ENCODE results near the gene GLB1L3.
"Not testable (repeated sequence)": the region's sequence is repeated elsewhere in the genome, so short reads cannot be mapped to it uniquely, and the experiment has no call there.

Gene GLB1L3

DNA sequence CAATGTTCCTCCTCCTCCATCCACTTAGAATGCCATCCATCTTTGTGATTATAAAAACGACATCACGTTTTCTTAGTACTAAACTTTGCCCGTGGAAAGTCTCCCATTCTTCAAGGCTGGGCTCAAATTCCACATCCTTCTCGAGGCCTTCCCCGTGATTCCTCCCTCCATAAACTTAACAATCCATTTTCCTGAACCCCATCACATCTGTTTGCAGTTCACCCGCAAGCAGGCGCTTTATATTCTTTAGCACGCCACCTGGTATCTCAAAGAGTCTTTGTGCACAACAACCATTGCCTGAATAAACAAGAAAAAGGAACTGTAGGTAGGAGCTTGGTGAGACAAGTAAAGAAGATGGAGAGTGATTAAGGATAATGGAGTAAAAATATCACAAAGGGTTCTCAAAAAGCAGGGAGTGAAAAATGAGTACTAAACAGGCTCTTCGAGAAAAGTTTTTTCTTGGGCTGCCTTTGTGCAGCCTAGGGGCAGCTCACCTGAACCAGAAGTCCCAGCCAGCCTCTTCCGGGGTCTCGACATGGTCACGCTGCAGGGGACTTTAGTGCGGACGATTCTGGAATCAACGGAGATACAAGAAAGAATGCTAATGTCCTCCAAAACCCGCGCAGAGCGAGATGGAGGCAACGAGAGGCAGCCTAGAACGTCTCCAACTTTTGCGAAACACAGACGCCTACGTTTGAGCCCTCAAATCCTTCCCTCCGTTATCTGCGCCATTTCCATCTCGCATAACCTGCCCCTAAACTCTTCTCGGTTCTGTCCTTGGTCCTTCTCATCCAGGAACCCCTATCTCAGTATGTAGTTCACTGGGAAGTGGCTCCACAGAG lies 23.6 kb upstream of the GLB1L3 start:
- DNase-seq, result peak; percentile 65

DNA sequence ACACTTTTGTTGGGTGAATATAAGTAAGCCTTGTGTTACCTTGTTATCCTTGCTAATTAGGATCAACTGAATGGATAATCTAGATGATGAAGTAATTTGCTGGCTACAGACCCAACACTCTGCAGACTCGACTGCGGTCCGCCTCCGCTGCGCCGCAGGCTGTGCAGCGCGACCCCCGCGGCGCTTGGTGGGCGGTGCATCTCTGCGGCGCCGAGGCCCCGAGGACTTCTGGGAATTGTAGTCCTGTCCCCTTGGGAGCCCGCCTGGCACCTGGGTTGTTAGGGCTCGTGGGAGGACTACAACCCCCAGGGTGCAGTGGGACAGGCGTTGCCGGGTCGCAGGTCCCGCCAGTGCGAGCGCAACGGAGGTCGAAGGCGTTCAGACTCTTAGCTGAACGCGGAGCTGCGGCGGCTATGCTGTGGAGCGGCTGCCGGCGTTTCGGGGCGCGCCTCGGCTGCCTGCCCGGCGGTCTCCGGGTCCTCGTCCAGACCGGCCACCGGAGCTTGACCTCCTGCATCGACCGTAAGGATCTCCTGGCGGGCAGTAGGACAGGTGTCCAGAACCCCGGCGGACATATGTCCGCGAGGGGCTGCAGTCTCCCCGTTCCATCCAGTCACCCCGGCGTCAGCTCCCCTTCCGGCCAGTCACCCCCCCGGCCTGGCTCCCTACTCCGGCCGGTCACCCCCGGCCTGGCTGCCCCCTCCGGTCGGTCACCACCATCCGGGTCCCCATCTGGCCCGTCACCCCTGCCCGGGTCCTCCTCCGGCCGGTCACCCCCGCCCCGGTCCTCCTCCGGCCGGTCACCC lies 22.8 kb upstream of the GLB1L3 start, which contains the start of the genes ACAD8 and THYN1:
Gene ACAD8, plus strand, starts transcription at position 381 of the 806 bp plus-strand sequence. Its CDS starts 33 bp downstream, at position 414.
Gene THYN1, minus strand, starts transcription at position 165 of the 806 bp plus-strand sequence. CDS start 470 bp downstream, outside the sequence.
- peak; percentile 97 for DNase-seq

DNA sequence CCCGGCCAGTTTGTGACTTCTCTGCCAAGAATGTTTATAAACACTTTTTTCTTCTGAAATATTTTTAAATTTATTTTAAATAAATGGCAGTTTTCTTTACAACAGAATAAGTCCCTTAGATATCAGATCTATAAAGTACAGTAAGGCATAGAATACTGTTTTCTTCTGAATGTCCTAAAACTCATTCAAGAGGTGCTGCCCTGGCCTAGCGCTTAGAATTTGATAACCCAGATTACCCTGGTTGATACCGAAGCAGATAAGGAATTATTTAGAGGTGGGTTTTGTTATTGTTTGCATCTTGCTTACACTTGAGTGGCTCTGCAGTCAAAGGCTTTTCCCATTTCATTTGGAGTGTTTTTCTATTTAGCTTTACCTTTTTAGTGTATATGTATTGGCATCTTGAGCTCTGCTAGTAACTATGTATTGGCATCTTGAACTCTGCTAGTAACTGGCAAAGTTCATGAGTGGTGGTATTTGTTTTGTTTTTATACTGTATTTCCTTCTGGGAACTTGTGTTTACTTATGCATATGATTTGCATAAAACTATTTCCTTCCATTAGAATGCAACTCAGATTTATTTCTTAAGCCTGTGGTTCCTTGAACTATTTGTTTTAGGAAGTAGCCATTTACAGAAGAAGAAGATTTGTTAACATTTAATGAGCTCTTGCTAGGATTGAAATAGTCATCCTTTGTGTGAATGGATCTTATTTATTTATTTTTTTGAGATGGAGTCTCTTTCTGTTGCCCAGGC lies 21.6 kb upstream of the GLB1L3 start:
- no peak for DNase-seq

DNA sequence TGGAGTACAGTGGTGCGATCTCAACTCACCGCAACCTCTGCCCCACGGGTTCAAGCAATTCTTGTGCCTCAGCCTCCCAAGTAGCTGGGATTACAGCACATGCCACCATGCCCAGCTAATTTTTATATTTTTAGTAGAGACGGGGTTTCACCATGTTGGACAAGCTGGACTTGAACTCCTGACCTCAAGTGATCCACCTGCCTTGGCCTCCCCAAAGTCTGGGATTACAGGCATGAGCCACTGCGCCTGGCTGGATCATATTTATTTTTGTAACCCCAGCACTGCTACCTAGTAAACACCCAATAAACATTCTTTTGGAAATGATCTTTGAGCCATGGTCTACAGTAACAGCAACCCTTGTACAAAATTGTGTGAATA lies 21.0 kb upstream of the GLB1L3 start:
- DNase-seq, result not testable (repeated sequence)

DNA sequence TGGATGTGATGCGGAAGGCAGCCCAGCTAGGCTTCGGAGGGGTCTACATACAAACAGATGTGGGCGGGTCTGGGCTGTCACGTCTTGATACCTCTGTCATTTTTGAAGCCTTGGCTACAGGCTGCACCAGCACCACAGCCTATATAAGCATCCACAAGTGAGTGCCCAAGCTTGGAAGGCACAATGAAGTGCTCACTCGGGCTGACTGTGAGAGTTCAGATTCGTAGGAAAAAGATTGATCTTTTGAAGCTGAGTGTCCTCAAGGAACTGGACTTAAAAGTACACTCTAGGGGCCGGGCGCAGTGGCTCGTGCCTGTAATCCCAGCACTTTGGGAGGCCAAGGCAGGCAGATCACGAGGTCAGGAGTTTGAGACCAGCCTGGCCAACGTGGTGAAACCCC lies 19.1 kb upstream of the GLB1L3 start:
- no peak for DNase-seq

DNA sequence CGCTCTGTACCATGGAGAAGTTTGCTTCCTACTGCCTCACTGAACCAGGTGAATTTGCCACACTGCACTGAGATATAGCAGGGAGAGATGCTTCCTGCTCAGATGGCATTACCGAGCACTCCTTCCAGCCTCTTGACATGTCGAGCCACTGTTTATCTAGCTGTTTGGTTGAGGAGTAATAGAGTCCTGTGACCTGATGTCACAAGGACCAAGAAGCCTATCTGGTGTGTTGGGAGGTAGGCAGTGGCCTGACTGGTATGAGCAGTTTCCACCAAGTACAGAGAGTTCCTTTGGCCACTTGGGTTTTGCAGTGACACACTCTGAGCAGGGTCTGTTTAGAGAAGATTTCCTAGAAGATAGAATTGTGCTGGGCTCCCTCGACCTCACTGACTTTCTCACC lies 17.6 kb upstream of the GLB1L3 start:
- DNase-seq, result no peak

DNA sequence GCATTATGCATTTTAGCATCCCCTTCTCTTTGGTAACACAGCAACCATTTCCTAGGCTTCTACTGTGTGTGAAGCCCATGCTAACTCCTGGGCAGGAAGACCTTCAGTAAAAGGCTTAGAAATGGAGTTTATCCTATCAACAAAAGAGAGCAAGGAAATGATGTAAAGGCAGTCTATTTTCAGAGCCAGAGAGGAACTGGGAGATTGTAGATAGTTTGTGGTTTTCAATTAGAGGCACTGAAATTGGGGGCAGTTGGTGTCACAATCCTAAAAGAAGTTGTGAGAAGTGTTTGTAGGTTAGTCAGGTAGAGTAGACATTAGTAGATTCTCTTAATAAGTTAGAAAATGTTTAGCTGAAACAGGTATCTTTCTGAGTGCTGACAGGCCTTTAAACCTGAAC lies 15.7 kb upstream of the GLB1L3 start:
- no peak for DNase-seq

DNA sequence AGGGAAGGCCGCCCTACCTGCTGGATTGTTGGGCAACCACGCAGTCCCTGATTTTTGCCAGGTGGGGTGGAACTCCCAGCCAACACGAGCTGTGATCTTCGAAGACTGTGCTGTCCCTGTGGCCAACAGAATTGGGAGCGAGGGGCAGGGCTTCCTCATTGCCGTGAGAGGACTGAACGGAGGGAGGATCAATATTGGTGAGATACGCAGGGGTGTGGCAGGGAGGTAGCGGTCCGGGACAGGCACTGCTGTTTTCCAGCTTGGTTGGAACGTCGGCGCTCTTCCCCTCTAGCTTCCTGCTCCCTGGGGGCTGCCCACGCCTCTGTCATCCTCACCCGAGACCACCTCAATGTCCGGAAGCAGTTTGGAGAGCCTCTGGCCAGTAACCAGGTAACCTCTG lies 15.2 kb upstream of the GLB1L3 start:
- DNase-seq, result no peak

DNA sequence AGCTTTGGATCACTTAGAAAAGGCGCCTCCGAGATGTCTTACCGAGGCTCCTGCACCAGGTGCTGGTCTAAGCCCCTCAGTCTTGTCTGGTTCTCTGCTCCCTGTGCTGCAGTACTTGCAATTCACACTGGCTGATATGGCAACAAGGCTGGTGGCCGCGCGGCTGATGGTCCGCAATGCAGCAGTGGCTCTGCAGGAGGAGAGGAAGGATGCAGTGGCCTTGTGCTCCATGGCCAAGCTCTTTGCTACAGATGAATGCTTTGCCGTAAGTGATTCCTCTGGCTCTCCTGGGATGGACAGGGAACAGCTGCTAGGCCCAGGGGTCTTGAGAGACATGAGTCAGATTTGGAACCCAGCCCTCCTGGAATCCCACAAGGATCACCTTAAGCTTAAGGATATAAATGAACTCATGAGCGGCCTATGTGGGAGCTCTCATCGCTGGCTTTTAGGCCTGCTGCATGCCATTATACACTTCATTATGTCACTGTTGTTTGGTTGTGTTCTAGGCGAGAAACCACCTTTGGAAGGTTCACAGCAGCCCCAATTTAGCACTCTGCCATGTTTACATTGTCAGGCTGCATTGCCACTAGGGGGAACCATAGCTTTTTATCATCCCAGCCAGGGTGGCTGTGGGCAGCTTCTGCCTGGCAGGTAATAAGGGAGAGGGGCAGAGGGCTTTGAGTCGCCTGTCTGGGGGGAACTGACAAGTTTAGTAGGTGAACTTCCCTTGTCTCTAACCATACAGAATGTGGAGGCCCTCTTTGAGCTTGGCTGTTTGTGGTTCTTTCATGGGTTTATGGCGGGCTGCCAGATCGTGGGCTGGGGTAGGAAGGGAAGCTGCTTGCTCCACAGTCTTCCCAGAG lies 14.3 kb upstream of the GLB1L3 start:
- no peak for DNase-seq

DNA sequence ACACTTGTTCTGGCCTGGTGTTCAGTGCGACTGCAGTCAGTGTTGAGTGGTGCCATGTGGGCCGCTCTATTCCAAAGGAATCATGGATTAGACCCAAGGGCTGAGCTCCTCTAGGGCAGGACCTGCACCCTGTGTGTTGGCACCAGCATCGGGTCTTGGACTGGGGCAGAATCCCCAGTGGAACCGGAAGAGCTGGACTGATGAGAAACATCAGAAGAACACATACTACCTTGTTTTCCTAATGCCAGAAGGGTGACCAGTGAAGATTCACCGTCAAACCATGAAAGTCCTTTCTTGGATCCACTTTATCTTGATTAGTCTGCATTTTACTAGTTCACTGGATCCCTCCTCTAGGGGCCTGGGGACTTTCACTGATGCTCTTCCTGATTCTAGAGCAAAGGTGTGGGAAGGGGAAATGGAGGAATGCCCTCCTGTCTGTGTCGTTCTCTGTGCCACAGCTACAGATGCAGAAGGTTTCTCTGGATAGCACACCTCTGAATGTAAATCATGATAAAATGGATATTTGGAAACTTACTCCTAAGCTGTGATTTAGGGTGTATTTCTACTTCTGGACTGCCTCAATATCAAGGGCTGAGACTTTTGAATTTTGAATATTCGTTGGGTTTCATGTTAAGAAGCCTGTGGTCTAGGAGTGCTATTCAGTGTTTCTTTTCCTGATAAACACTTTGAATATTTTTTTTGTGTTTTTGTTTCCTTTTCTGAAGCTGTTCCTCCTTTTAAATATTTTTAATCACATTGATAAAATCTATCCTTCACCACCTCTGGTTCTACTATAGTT lies 11.0 kb upstream of the GLB1L3 start:
- no peak for DNase-seq

DNA sequence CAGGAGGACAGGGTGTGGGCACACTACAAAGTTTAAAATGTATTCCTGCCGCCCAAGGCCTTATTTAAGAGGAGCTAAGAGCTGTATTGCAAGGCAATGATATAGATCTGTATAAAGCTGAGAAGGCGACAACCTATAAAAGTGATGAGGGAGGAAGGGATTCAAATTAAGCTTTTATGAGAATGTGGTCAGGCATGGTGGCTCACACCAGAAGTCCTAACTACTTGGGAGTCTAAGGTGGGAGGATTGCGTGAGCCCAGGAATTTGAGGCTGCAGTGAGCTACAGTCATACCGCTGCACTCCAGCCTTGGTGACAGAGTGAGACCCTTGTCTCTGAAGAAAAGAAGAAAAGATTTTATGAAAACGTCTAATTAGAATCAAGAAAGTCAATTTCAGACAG lies 9.7 kb upstream of the GLB1L3 start:
- no peak for DNase-seq

DNA sequence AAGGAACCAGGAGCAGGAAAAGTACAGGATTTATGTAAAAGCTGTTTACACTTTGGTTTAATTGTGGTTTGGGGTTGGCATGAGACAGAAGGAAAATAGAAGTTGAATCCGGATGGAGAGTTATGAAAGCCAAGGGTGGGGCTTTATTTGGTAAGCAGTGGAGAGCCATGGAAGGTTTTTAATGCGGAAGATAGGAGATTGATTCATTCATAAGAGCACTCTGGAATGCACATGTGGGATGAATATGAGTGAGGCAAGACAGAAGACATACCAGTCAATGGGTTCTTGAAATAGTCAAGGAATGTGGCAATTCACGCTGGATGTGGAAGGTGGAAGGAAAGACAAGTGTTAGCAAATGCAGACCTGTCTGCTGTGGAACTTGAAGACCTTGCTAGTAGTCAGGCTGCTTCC lies 9.3 kb upstream of the GLB1L3 start:
- no peak for DNase-seq

DNA sequence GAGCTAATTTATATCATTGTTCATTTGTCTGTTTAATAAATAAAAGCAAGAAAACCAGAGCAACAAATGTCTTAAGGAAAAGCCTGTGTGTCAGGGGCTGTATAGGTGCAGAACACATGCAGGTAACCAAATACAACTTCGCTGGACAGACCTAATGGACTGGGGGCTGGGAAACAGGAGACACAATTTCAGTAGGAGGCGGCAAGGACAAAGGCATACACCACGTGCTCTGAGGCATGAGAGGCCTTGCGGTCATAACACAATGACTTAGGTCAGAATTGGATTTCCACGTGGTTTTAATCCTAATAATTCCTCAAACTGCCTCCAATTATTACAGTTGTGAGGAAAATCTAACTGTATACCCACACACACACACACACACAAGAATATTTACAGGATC lies 8.7 kb upstream of the GLB1L3 start:
- DNase-seq, result no peak

DNA sequence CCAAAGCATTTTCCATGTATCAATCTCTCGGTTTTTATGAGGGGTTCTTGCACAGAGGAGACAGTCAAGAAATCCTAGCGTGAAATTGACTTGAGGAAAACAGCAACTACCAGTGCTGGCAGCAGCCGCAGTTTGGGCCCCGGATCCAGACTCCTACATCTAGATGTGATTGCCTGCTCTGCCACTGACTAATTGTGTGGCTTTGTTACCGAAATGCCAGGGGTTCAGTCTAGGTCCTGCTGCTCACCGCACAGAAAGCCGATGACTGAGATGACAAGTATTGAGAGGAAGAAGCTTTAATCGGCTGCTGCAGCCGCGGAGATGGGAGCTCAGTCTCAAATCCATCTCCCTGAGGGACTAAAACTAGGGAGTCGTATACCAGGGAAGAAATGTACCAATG lies 8.2 kb upstream of the GLB1L3 start:
- DNase-seq, result no peak

DNA sequence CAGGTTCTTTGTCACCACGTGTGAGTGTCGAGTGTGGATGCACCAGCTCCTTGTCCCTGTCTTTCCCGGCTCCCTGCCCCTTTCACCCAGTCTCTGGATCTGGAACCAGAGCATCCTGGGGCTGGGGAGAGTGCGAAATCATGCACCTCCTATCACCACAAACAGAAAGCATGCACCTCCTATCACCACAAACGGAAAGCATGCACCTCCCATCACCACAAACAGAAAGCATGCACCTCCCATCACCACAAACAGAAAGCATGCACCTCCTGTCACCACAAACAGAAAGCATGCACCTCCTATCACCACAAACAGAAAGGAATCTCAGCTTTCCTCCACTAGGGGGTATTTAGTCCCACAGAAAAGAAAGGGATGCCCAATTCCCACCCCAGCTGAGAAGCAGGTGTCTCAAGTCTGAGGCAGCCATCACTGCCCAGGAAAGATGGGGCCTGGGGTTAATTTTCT lies 5.9 kb upstream of the GLB1L3 start:
- DNase-seq, result no peak

DNA sequence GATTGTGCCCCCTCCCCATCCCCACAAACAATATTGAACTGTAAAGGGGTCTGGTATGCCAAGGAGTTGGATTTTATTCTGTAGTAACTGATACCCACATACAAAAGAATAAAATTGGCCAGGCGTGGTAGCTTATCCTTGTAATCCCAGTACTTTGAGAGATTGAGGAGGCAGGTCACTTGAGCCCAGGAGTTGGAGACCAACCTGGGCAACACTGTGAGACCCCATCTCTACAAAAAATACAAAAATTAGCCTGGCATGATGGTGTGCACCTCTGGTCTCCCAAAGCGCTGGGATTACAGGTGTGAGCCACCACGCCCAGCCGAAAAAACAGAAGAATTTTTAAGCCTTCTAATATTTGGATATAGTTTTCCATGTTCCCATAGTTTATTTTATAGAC lies 4.2 kb upstream of the GLB1L3 start:
- no peak for DNase-seq

DNA sequence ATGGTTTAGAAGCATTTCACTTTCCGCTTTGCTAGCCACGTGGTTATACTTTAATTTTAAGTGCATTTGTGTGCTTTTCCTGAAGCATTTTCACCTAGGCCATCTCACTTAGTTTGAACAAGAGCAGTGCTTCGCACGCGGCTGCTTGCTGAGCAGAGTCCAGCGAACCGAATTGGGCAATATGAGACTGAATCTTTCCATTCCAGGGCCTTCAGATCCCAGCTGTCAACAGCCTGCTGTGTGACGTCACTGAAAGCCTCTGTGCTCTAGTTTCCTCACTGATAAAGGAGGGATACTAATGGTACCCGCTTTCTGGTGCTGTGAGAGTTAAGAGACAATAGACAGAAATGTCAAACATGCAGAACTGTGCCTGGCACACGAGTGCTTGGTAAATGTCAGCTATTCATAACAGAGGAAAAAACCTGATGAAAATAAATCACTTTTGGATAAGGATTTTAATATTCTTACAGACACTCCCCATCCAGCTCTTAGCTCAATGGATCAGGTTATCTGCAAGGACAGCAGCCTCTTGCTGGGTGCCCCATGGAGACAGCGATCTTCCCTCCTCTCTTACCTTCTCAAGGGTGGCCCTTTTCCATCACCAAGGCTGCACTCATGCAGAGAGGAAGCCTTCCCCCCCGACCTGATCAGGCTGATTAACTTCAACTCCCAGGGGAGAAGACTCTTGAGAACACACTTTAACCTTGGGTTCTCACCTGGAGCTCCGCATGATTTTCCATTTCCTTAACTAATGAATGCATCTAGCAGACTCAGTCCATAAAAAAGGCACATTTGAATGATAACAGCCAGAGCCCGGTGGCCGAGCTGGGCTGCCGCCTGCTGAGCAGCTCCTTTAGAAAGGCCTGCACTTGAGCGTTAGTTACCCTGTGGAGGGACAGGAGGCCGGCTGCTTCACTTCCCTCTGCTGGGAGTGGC lies 3.5 kb upstream of the GLB1L3 start:
- peak; percentile 68 for DNase-seq

DNA sequence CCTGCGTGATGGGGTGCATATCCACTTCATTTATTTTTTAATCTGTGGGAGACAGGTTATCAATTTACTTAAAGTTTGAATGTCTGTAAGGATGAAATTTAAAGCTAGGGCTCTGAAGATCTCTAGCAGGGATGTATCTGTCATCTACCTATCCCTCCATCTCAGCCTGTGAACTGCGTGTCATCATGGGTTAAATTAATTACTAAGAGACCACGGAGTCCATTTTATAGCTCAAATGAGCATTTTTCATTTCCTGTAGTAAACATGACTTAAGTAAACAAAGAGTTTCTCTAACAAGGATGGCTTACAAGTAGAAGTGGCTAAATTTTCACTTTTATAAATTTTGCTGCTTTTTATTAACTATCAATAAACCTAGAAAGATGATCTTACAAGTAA lies 2.9 kb upstream of the GLB1L3 start:
- no peak for DNase-seq

DNA sequence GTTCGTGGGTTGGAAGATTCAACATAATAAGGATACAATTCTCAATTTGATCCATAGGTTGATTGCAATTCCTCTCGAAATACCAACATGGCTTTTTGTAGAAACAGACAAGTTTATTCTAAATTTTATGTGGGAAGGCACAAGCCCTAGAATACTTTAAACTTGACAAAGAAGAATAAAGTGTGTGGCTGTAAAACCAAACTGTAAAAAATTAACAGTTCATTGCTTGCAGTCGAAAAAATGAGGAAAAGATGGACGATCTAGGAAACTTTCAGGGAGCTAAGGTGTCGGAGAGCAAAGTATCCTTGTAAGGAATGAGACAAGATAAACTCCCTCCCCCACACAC lies 1.0 kb upstream of the GLB1L3 start:
- no peak for DNase-seq
